HepG2 (cell line): ENCODE data around the gene SPOP. TPM values are rescaled to one million over a fixed set of nuclear protein-coding genes. Genes with fewer than 3 reads are reported as not detected.

Source experiments
- ARID2 ChIP-seq: sonication (generic); formaldehyde crosslinking; IDR thresholded peaks from 2 replicates; pipeline ENCODE4 v1.8.1; 2022; ENCODE audit warnings: mild to moderate bottlenecking, missing genetic modification reagents, borderline replicate concordance
- CENPBD1 ChIP-seq: sonication (generic); formaldehyde crosslinking; IDR thresholded peaks from 2 replicates; pipeline ENCODE4 v1.8.0; 2022; ENCODE audit warnings: missing genetic modification reagents, low read depth, mild to moderate bottlenecking, borderline replicate concordance
- CERS6 ChIP-seq: sonication (generic); formaldehyde crosslinking; IDR thresholded peaks from 2 replicates; pipeline ENCODE4 v1.5.0; 2020; ENCODE audit warnings: missing genetic modification reagents
- ELF3 ChIP-seq: IDR thresholded peaks from 2 replicates; pipeline ENCODE4 v1.6.1; 2016; ENCODE audit warnings: missing genetic modification reagents, missing compliant biosample characterization
- FOXK1 ChIP-seq: sonication (generic); formaldehyde crosslinking; IDR thresholded peaks from 2 replicates; pipeline ENCODE4 v1.4.0; 2020; ENCODE audit warnings: low read depth, missing genetic modification reagents, borderline replicate concordance
- NFKB2 ChIP-seq: sonication (generic); formaldehyde crosslinking; IDR thresholded peaks from 2 replicates; pipeline ENCODE4 v1.4.0; 2020; ENCODE audit warnings: missing genetic modification reagents, borderline replicate concordance
- PCBP2 ChIP-seq: fragments of 200-400 bp; formaldehyde crosslinking; optimal IDR thresholded peaks from 2 replicates; pipeline ENCODE3; 2018; ENCODE audit warnings: low read length, low read depth; ENCODE audit not compliant: poor library complexity, severe bottlenecking
- POGZ ChIP-seq: sonication (generic); formaldehyde crosslinking; IDR thresholded peaks from 2 replicates; pipeline ENCODE4 v1.4.0; 2020; ENCODE audit warnings: mild to moderate bottlenecking, missing genetic modification reagents
- ZHX1 ChIP-seq: sonication (generic); formaldehyde crosslinking; IDR thresholded peaks from 2 replicates; pipeline ENCODE4 v1.8.1; 2022; ENCODE audit warnings: low read depth, mild to moderate bottlenecking, missing genetic modification reagents
- ZMAT5 ChIP-seq: sonication (generic); formaldehyde crosslinking; IDR thresholded peaks from 2 replicates; pipeline ENCODE4 v1.5.0; 2020; ENCODE audit warnings: mild to moderate bottlenecking, low read depth, missing genetic modification reagents, borderline replicate concordance
- ZNF10 ChIP-seq: sonication (generic); formaldehyde crosslinking; IDR thresholded peaks from 2 replicates; pipeline ENCODE4 v1.4.0; 2020; ENCODE audit warnings: mild to moderate bottlenecking, low read depth, missing genetic modification reagents, borderline replicate concordance
- ZNF18 ChIP-seq: sonication (generic); formaldehyde crosslinking; IDR thresholded peaks from 2 replicates; pipeline ENCODE4 v1.8.0; 2022; ENCODE audit warnings: mild to moderate bottlenecking, missing genetic modification reagents; ENCODE audit not compliant: insufficient replicate concordance
- ZNF567 ChIP-seq: sonication (generic); formaldehyde crosslinking; IDR thresholded peaks from 2 replicates; pipeline ENCODE4 v1.8.1; 2023; ENCODE audit warnings: mild to moderate bottlenecking, missing genetic modification reagents, borderline replicate concordance
- ZNF749 ChIP-seq: sonication (generic); formaldehyde crosslinking; IDR thresholded peaks from 2 replicates; pipeline ENCODE4 v1.8.0; 2022; ENCODE audit warnings: mild to moderate bottlenecking, missing genetic modification reagents, moderate library complexity, borderline replicate concordance
- ZNF883 ChIP-seq: sonication (generic); formaldehyde crosslinking; IDR thresholded peaks from 2 replicates; pipeline ENCODE4 v1.5.1; 2020; ENCODE audit warnings: mild to moderate bottlenecking, missing genetic modification reagents; ENCODE audit errors: not compliant biosample characterization
- ZSCAN25 ChIP-seq: sonication (generic); formaldehyde crosslinking; IDR thresholded peaks from 2 replicates; pipeline ENCODE4 v1.8.0; 2022; ENCODE audit warnings: mild to moderate bottlenecking, missing genetic modification reagents
- polyA plus RNA-seq, 8 experiments: library from polyadenylated mRNA; depleted of rRNA in 3 of 8; stranded (reverse) in 7 of 8; unstranded in 1 of 8; fragments of >200 nt; fragmentation: Illumina TruSeq in 4 of 8; extraction: Trizol in 4 of 8; gene quantifications; 2 replicates each; pipeline versions ENCODE4 v1.2.1 to v1.2.3, GENCODE V29; 2011 to 2016; ENCODE audit warnings: low read depth in 4 of 8, missing spikeins in 1 of 8, mixed read lengths in 1 of 8; ENCODE audit not compliant: insufficient read depth in 1 of 8
- total RNA-seq, 5 experiments: library from RNA; depleted of rRNA; stranded (reverse); fragments of >200 nt; fragmentation: Illumina TruSeq; extraction: Trizol; gene quantifications; 2 replicates each; pipeline ENCODE4 v1.2.3, GENCODE V29; 2016; ENCODE audit warnings: low read depth in 1 of 5

The SPOP gene
- total and polyA plus RNA-seq, 2 of the 13 experiments (the other 11 are each of a cell fraction or from before 2014, with no cell fraction given) = 52.8 to 60.8 TPM

GRCh38 chr17:49677933-49678847 lies at the start of gene SPOP (continued):
- no peak for TF ChIP-seq PCBP2
- TF ChIP-seq ZNF883 = peak; percentile 98
- peak; percentile 100 for TF ChIP-seq NFKB2 (CRISPR knock-in tag)
- peak; percentile 84 for TF ChIP-seq ELF3
- TF ChIP-seq POGZ (CRISPR knock-in tag) = peak; percentile 86
- peak; percentile 100 for TF ChIP-seq ARID2 (CRISPR knock-in tag)
- TF ChIP-seq ZNF749 (CRISPR knock-in tag) = peak; percentile 99; the same call in 1 of the 2 replicates
- peak; percentile 100 for TF ChIP-seq ZNF18 (CRISPR knock-in tag)
- peak; percentile 98 for TF ChIP-seq FOXK1
- peak; percentile 94 for TF ChIP-seq ZNF567
- TF ChIP-seq CERS6 (CRISPR knock-in tag) = peak; percentile 65; the same call in 1 of the 2 replicates
- no peak for TF ChIP-seq ZMAT5 (CRISPR knock-in tag)
- TF ChIP-seq ZSCAN25 (CRISPR knock-in tag) = peak; percentile 83; the same call in 1 of the 2 replicates
- TF ChIP-seq ZHX1 (CRISPR knock-in tag) = peak; percentile 92
- peak; percentile 49; the same call in 1 of the 2 replicates for TF ChIP-seq CENPBD1 (CRISPR knock-in tag)
- no peak for TF ChIP-seq ZNF10
